HepG2 (cell line): ENCODE data around the gene MACROD2. TPM values are rescaled to one million over a fixed set of nuclear protein-coding genes. Genes with fewer than 3 reads are reported as not detected.

Experiments used
- ATAC-seq: fragments of 200-7000 bp; cut with Tn5 transposase; 3 replicates; pipeline ENCODE4 v1.9.1; 2020; ENCODE audit warnings: mild to moderate bottlenecking, moderate library complexity
- BruUV-seq: library from RNA; stranded (reverse); fragments of 400-500 nt; replicated peaks from 2 replicates; lab custom pipeline; 2021; lab: Mats Ljungman, UMichigan
- CTCF ChIA-PET: fragments of 300-600 bp; formaldehyde crosslinking; extraction: SDS; loops from one replicate; lab custom pipeline; 2021; ENCODE audit warnings: low total read pairs, inconsistent platforms, low intra/inter-chr PET ratio; lab: Yijun Ruan, JAX
- POLR2A ChIA-PET: fragments of 350-600 bp; sonication (Branson Sonifier 250); formaldehyde crosslinking; loops from one replicate; lab custom pipeline; 2020; ENCODE audit warnings: antibody characterized with exemption, inconsistent platforms; lab: Yijun Ruan, JAX
- DNase-seq: peaks from one replicate; pipeline ENCODE4 v3.0.0-alpha.2; 2015; ENCODE audit warnings: low spot score
- FAIRE-seq: peaks from 3 replicates; lab custom pipeline; 2011; peaks lifted over from hg19 to GRCh38; lab: Jason Lieb, UNC
- H2AFZ ChIP-seq: one replicate; pipeline ENCODE4 v1.6.1; 2011; ENCODE audit warnings: low read length, inconsistent platforms
- H3K27ac ChIP-seq: fragments of 300-600 bp; 3 replicates; pipeline ENCODE4 v1.8.0; 2011; ENCODE audit warnings: mixed run types, mild to moderate bottlenecking, mixed read lengths, low read length, inconsistent platforms; ENCODE audit not compliant: insufficient read depth; ENCODE audit errors: extremely low read length
- H3K27me3 ChIP-seq, 2 experiments: fragments of 200-600 bp in 1 of 2; 2 replicates in 1 of 2; 3 replicates in 1 of 2; pipeline versions ENCODE4 v1.6.0 to v1.8.0; 2011; ENCODE audit warnings: low read length in 2 of 2, mild to moderate bottlenecking in 2 of 2, moderate library complexity in 2 of 2, inconsistent platforms in 1 of 2; ENCODE audit not compliant: insufficient read depth in 2 of 2, control insufficient read depth in 1 of 2
- H3K36me3 ChIP-seq, 2 experiments: fragments of 200-600 bp in 1 of 2; replicated peaks in 1 of 2; 2 replicates in 1 of 2; 3 replicates in 1 of 2; pipeline versions ENCODE4 v1.5.1 to v1.8.0; 2011; ENCODE audit warnings: low read length in 2 of 2, inconsistent platforms in 1 of 2; ENCODE audit not compliant: insufficient read depth in 2 of 2, control insufficient read depth in 1 of 2
- H3K4me1 ChIP-seq: 2 replicates; pipeline ENCODE4 v1.5.1; 2012; ENCODE audit warnings: low read length, inconsistent platforms; ENCODE audit not compliant: insufficient read depth
- H3K4me2 ChIP-seq: 2 replicates; pipeline ENCODE4 v1.6.0; 2011; ENCODE audit warnings: low read depth, low read length, inconsistent platforms
- H3K4me3 ChIP-seq, 3 experiments: fragments of 200-600 bp in 1 of 3; sonication (generic), shearing (Covaris generic) in 1 of 3; replicated peaks in 1 of 3; 2 replicates each; pipeline ENCODE4 v1.5.1; 2011 to 2016; ENCODE audit warnings: low read length in 3 of 3, inconsistent platforms in 2 of 3, low read depth in 2 of 3, mild to moderate bottlenecking in 2 of 3, control low read depth in 1 of 3, mixed read lengths in 1 of 3; ENCODE audit not compliant: insufficient read depth in 1 of 3
- H3K79me2 ChIP-seq: one replicate; pipeline ENCODE4 v1.6.1; 2011; ENCODE audit warnings: low read length, inconsistent platforms; ENCODE audit not compliant: insufficient read depth
- H3K9ac ChIP-seq: 2 replicates; pipeline ENCODE4 v1.6.0; 2011; ENCODE audit warnings: mild to moderate bottlenecking, low read depth, low read length, inconsistent platforms; ENCODE audit not compliant: insufficient read depth
- H3K9me3 ChIP-seq: 2 replicates; pipeline ENCODE4 v1.5.1; 2012; ENCODE audit warnings: mild to moderate bottlenecking, low read length
- H4K20me1 ChIP-seq: 2 replicates; pipeline ENCODE4 v1.6.0; 2011; ENCODE audit warnings: inconsistent platforms, mild to moderate bottlenecking, low read length, moderate library complexity; ENCODE audit not compliant: insufficient read depth
- CCDC6 ChIP-seq: sonication (generic); formaldehyde crosslinking; IDR thresholded peaks from 2 replicates; pipeline ENCODE4 v1.8.1; 2022; ENCODE audit warnings: mild to moderate bottlenecking, missing genetic modification reagents, moderate library complexity
- DNMT1 ChIP-seq: sonication (generic); formaldehyde crosslinking; IDR thresholded peaks from 2 replicates; pipeline ENCODE4 v1.5.1; 2020; ENCODE audit warnings: mild to moderate bottlenecking, missing genetic modification reagents
- FOXK1 ChIP-seq: sonication (generic); formaldehyde crosslinking; IDR thresholded peaks from 2 replicates; pipeline ENCODE4 v1.4.0; 2020; ENCODE audit warnings: low read depth, missing genetic modification reagents, borderline replicate concordance
- HNRNPK ChIP-seq: fragments of 200-400 bp; formaldehyde crosslinking; IDR thresholded peaks from 2 replicates; pipeline ENCODE4 v1.6.1; 2018; ENCODE audit warnings: low read length, low read depth, moderate library complexity, mild to moderate bottlenecking; ENCODE audit not compliant: poor library complexity, severe bottlenecking
- MBNL3 ChIP-seq: fragments of 250-450 bp; sonication (Bioruptor Pico); conservative IDR thresholded peaks from 2 replicates; pipeline ENCODE4 v1.8.0; 2022; ENCODE audit warnings: mild to moderate bottlenecking, inconsistent platforms
- NAIF1 ChIP-seq: sonication (generic); formaldehyde crosslinking; IDR thresholded peaks from 2 replicates; pipeline ENCODE4 v1.5.0; 2020; ENCODE audit warnings: mild to moderate bottlenecking, missing genetic modification reagents, borderline replicate concordance
- NFE2L2 ChIP-seq: fragments of 150-350 bp; IDR thresholded peaks from 2 replicates; pipeline ENCODE4 v1.6.1; 2014; ENCODE audit warnings: low read length
- SALL2 ChIP-seq: sonication (generic); formaldehyde crosslinking; IDR thresholded peaks from 2 replicates; pipeline ENCODE4 v1.8.1; 2023; ENCODE audit warnings: mild to moderate bottlenecking, missing genetic modification reagents, inconsistent platforms
- ZBTB10 ChIP-seq: sonication (generic); formaldehyde crosslinking; IDR thresholded peaks from 2 replicates; pipeline ENCODE4 v1.4.0; 2020; ENCODE audit warnings: missing genetic modification reagents, borderline replicate concordance
- ZFX ChIP-seq: sonication (generic); formaldehyde crosslinking; IDR thresholded peaks from 2 replicates; pipeline ENCODE4 v1.4.0; 2020; ENCODE audit warnings: mild to moderate bottlenecking, low read depth, missing genetic modification reagents, moderate library complexity
- ZNF224 ChIP-seq: sonication (generic); formaldehyde crosslinking; IDR thresholded peaks from 2 replicates; pipeline ENCODE4 v1.5.0; 2020; ENCODE audit warnings: mild to moderate bottlenecking, missing genetic modification reagents
- ZNF234 ChIP-seq: sonication (generic); formaldehyde crosslinking; conservative IDR thresholded peaks from 2 replicates; pipeline ENCODE4 v1.5.1; 2020; ENCODE audit warnings: mild to moderate bottlenecking, missing genetic modification reagents
- ZNF333 ChIP-seq: sonication (generic); formaldehyde crosslinking; IDR thresholded peaks from 2 replicates; pipeline ENCODE4 v1.4.0; 2020; ENCODE audit warnings: mild to moderate bottlenecking, missing genetic modification reagents, borderline replicate concordance
- ZNF879 ChIP-seq: sonication (generic); formaldehyde crosslinking; IDR thresholded peaks from 2 replicates; pipeline ENCODE4 v1.8.1; 2023; ENCODE audit warnings: missing genetic modification reagents
- WGBS: methylation state at CpG from one replicate; pipeline ENCODE4 v1.1.6; 2017; ENCODE audit warnings: low lambda C conversion rate; 5-methylcytosine and 5-hydroxymethylcytosine counted together
- in situ Hi-C: cut with HindIII; loops from 2 replicates; pipeline ENCODE4 v1.10.0; 2017; ENCODE audit warnings: low pct_unique_long_range_greater_than_20kb; ENCODE audit not compliant: extremely low pct_ligation_motif_present
- intact Hi-C: fragments of 100-400 bp; cut with micrococcal nuclease; formaldehyde crosslinking; loops from one replicate; pipeline ENCODE4 v1.10.0; 2022; ENCODE audit not compliant: unreplicated experiment
- polyA plus RNA-seq, 8 experiments: library from polyadenylated mRNA; depleted of rRNA in 3 of 8; stranded (reverse) in 7 of 8; unstranded in 1 of 8; fragments of >200 nt; fragmentation: Illumina TruSeq in 4 of 8; extraction: Trizol in 4 of 8; gene quantifications; 2 replicates each; pipeline versions ENCODE4 v1.2.1 to v1.2.3, GENCODE V29; 2011 to 2016; ENCODE audit warnings: low read depth in 4 of 8, missing spikeins in 1 of 8, mixed read lengths in 1 of 8; ENCODE audit not compliant: insufficient read depth in 1 of 8
- total RNA-seq, 5 experiments: library from RNA; depleted of rRNA; stranded (reverse); fragments of >200 nt; fragmentation: Illumina TruSeq; extraction: Trizol; gene quantifications; 2 replicates each; pipeline ENCODE4 v1.2.3, GENCODE V29; 2016; ENCODE audit warnings: low read depth in 1 of 5

The MACROD2 gene
- total and polyA plus RNA-seq, 2 of the 13 experiments (the other 11 are each of a cell fraction or from before 2014, with no cell fraction given): 0.13 to 0.51 TPM

- Histone ChIP-seq H3K4me2 (no peak overlapping the region), H3K4me1 (no peaks in the 10 kb centered on the region), H2AFZ (no peak overlapping the region), H3K9ac (no peak overlapping the region), H3K79me2 (no peaks in the 10 kb centered on the region), H3K9me3 (no peaks in the 10 kb centered on the region), H3K27me3 (no peaks in the 10 kb centered on the region), H3K4me3 (no peak overlapping the region), H4K20me1 (no peaks in the 10 kb centered on the region), H3K27ac (no peak overlapping the region), H3K36me3 (no peaks in the 10 kb centered on the region)
- CTCF ChIA-PET: no interaction called here
- no TSS peak for BruUV-seq
- POLR2A ChIA-PET: no interaction called here
- TF ChIP-seq FOXK1 (CRISPR knock-in tag) (no peak), NAIF1 (CRISPR knock-in tag) (no peak), ZNF224 (no peak), ZFX (CRISPR knock-in tag) (no peak)
- ATAC-seq (no peak), DNase-seq (no peak), FAIRE-seq (no peak)
- intact Hi-C loops: no loop called here
- WGBS: 21% methylated on average over 3 of the region's 3 CpGs
- in situ Hi-C loops: no loop called here
Measured at GRCh38 chr20:14785065-14785743, 789.9 kb downstream of the MACROD2 start.

GRCh38 chr20:14790190-14790589 is 794.9 kb downstream of the MACROD2 start:
- in situ Hi-C loops (no loop called here), intact Hi-C loops (no loop called here)
- Histone ChIP-seq H3K4me1 (no peaks in the 10 kb centered on the region), H4K20me1 (no peaks in the 10 kb centered on the region), H3K4me2 (no peak overlapping the region), H3K4me3 (no peak overlapping the region), H2AFZ (no peak overlapping the region), H3K9me3 (no peaks in the 10 kb centered on the region), H3K79me2 (no peaks in the 10 kb centered on the region), H3K9ac (no peak overlapping the region), H3K27ac (no peak overlapping the region), H3K27me3 (no peaks in the 10 kb centered on the region), H3K36me3 (no peaks in the 10 kb centered on the region)
- no peak for FAIRE-seq
- ATAC-seq: no peak
- ChIA-PET CTCF (no interaction called here), POLR2A (no interaction called here)
- 53% methylated on average over 2 of the region's 2 CpGs for WGBS
- no TSS peak for BruUV-seq
- DNase-seq: no peak
- TF ChIP-seq ZBTB10 (CRISPR knock-in tag): no peak
- TF ChIP-seq ZNF333 (CRISPR knock-in tag): no peak
- TF ChIP-seq CCDC6 (CRISPR knock-in tag): no peak
- no peak for TF ChIP-seq HNRNPK
- TF ChIP-seq DNMT1 (CRISPR knock-in tag): no peak
- no peak for TF ChIP-seq MBNL3 (CRISPR knock-in tag)
- TF ChIP-seq SALL2: no peak
- no peak for TF ChIP-seq ZNF234 (CRISPR knock-in tag)
- TF ChIP-seq NFE2L2: no peak
- no peak for TF ChIP-seq ZNF879 (CRISPR knock-in tag)
